ENCODE measurements around the gene ZNF286A. TPM values are rescaled to one million over a fixed set of nuclear protein-coding genes. Genes with fewer than 3 reads are reported as not detected.

The ZNF286A gene
- total and polyA plus RNA-seq, 4 donors = 1.1 to 7.5 (median 4.1) TPM

DNA sequence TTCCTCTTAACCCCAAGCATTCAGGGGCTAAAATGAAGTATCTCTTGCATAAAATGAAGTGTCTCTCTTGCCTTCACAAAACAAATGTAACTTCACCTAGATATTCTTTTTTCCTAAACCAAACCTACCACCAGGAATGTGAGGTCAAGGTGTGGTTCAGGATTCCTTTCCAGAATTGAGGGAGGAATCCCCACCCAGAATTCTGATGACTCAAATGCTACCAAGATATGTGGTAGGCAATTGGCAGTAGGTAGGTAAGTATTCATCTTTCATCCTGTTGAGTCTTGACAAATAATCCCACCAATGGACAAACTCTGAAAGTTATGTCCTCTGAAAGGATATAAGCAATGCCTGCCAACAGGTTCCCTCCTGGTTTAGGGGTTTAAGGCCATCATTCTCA lies 41.7 kb upstream of the ZNF286A start (continued):
- no peak for TF ChIP-seq NR2F2 (IDR thresholded peaks at IDR 0.05)
- TF ChIP-seq HNF4G (IDR thresholded peaks at IDR 0.05) = no peak
- TF ChIP-seq FOXA2 (IDR thresholded peaks at IDR 0.05) = no peak
- TF ChIP-seq ATF3 (IDR thresholded peaks at IDR 0.05) = no peak
- no peak for TF ChIP-seq YY1 (IDR thresholded peaks at IDR 0.05)
- no peak for TF ChIP-seq JUND (IDR thresholded peaks at IDR 0.05)

- H3K4me1 ChIP-seq (ENCODE audit: control insufficient read depth in 4 of 4, insufficient read depth in 4 of 4, low read length in 3 of 4) = no peaks in the 10 kb centered on the region
- H3K27me3 ChIP-seq (ENCODE audit: control insufficient read depth in 4 of 4, insufficient read depth in 4 of 4, low read length in 3 of 4) = no peaks in the 10 kb centered on the region
- peaks cover 0 to 5% (median 1%) of the 10 kb centered on the region in 4 donors for H3K36me3 ChIP-seq (ENCODE audit: control insufficient read depth in 4 of 4, insufficient read depth in 3 of 4, low read depth in 1 of 4, low read length in 3 of 4)
- H3K9ac ChIP-seq (ENCODE audit: low read depth in 1 of 2, low read length in 2 of 2) = no peak overlapping the region
- no peak for DNase-seq (ENCODE audit: low spot score)
- H3K4me3 ChIP-seq (ENCODE audit: low read depth in 1 of 3, low read length in 3 of 3) = no peak overlapping the region
- no peak overlapping the region for H3K27ac ChIP-seq (ENCODE audit: low read depth in 1 of 2, low read length in 2 of 2)
- TF ChIP-seq FOXA1 (IDR thresholded peaks at IDR 0.05) (no peak), NR2F2 (IDR thresholded peaks at IDR 0.05) (no peak), RAD21 (IDR thresholded peaks at IDR 0.05) (no peak), JUND (IDR thresholded peaks at IDR 0.05) (no peak), SP1 (IDR thresholded peaks at IDR 0.05) (no peak), ZBTB33 (IDR thresholded peaks at IDR 0.05) (no peak), FOXA2 (IDR thresholded peaks at IDR 0.05) (no peak), RXRA (IDR thresholded peaks at IDR 0.05) (no peak), ATF3 (IDR thresholded peaks at IDR 0.05) (no peak), HNF4A (conservative IDR thresholded peaks at IDR 0.05) (no peak)
- TF ChIP-seq, protein P1, sequence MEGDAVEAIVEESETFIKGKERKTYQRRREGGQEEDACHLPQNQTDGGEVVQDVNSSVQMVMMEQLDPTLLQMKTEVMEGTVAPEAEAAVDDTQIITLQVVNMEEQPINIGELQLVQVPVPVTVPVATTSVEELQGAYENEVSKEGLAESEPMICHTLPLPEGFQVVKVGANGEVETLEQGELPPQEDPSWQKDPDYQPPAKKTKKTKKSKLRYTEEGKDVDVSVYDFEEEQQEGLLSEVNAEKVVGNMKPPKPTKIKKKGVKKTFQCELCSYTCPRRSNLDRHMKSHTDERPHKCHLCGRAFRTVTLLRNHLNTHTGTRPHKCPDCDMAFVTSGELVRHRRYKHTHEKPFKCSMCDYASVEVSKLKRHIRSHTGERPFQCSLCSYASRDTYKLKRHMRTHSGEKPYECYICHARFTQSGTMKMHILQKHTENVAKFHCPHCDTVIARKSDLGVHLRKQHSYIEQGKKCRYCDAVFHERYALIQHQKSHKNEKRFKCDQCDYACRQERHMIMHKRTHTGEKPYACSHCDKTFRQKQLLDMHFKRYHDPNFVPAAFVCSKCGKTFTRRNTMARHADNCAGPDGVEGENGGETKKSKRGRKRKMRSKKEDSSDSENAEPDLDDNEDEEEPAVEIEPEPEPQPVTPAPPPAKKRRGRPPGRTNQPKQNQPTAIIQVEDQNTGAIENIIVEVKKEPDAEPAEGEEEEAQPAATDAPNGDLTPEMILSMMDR (IDR thresholded peaks at IDR 0.05; ENCODE audit: low read depth, low read length, missing input control) = no peak
- no peaks in the 10 kb centered on the region for H3K9me3 ChIP-seq (ENCODE audit: control insufficient read depth in 4 of 4, low read length in 3 of 4)
- WGBS = 97% methylated on average over 3 of the region's 3 CpGs
Measured at GRCh38 chr17:15658296-15658695, 41.3 kb upstream of the ZNF286A start.

DNA sequence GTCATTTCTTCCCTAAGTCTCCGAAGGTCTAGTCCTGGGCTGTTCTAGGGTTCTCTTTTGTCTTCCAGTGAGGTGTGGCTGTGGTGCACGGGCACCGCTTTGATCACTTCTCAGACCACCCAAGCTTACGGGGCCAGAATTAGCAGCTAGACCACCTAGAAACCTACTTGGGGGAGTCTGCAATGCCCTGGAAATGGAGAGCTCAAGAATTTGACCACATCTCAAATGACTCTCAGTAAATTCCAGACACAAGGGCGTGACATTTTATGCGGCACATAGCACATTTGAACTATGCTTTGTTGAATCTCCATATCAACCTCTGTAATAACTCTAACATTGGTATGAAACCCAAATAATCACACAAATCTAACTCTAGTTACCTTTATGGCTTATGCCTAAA lies 40.3 kb upstream of the ZNF286A start:
- Histone ChIP-seq H3K9ac (ENCODE audit: low read depth in 1 of 2, low read length in 2 of 2) (no peak overlapping the region), H3K27ac (ENCODE audit: low read depth in 1 of 2, low read length in 2 of 2) (no peak overlapping the region), H3K4me3 (ENCODE audit: low read depth in 1 of 3, low read length in 3 of 3) (no peak overlapping the region), H3K4me1 (ENCODE audit: control insufficient read depth in 4 of 4, insufficient read depth in 4 of 4, low read length in 3 of 4) (no peaks in the 10 kb centered on the region), H3K9me3 (ENCODE audit: control insufficient read depth in 4 of 4, low read length in 3 of 4) (no peaks in the 10 kb centered on the region), H3K27me3 (ENCODE audit: control insufficient read depth in 4 of 4, insufficient read depth in 4 of 4, low read length in 3 of 4) (no peaks in the 10 kb centered on the region), H3K36me3 (ENCODE audit: control insufficient read depth in 4 of 4, insufficient read depth in 3 of 4, low read depth in 1 of 4, low read length in 3 of 4) (peaks cover 0 to 5% (median 1%) of the 10 kb centered on the region in 4 donors)
- WGBS = 97% methylated on average over 6 of the region's 6 CpGs
- no peak for TF ChIP-seq EGR1 (IDR thresholded peaks at IDR 0.05; ENCODE audit: low read depth in 2 of 2)
- TF ChIP-seq, protein P1 (IDR thresholded peaks at IDR 0.05; ENCODE audit: low read depth, low read length, missing input control) = no peak
- no peak for DNase-seq (ENCODE audit: low spot score)
